Sigmoid colon (tissue), 7 donors: ENCODE results near the gene MARCHF7. TPM values are rescaled to one million over a fixed set of nuclear protein-coding genes. Genes with fewer than 3 reads are reported as not detected.

Source experiments
- DNase-seq: peaks from one replicate; pipeline ENCODE4 v3.0.0-alpha.2; 2019
- H3K27ac ChIP-seq, 4 donors: fragments of 200-600 bp; sonication (generic); one replicate each; pipeline ENCODE4 v1.5.1; 2016 to 2019; ENCODE audit warnings: mild to moderate bottlenecking in 1 of 4
- H3K27me3 ChIP-seq, 3 donors: fragments of 200-600 bp; sonication (generic); one replicate each; pipeline ENCODE4 v1.5.1; 2019; ENCODE audit warnings: mild to moderate bottlenecking in 1 of 3
- H3K36me3 ChIP-seq, 4 donors: fragments of 200-600 bp; sonication (generic); one replicate each; pipeline ENCODE4 v1.5.1; 2016 to 2019
- H3K4me1 ChIP-seq, 4 donors: fragments of 200-600 bp; sonication (generic); one replicate each; pipeline ENCODE4 v1.5.1; 2017 to 2019
- H3K4me3 ChIP-seq, 4 donors: fragments of 200-600 bp; sonication (generic); one replicate each; pipeline ENCODE4 v1.5.1; 2017 to 2019; ENCODE audit warnings: mild to moderate bottlenecking in 2 of 4, moderate library complexity in 1 of 4
- H3K9me3 ChIP-seq, 4 donors: fragments of 200-600 bp in 3 of 4; sonication (generic) in 3 of 4; one replicate each; pipeline versions ENCODE4 v1.5.1 to v1.6.1; 2013 to 2019
- CTCF ChIP-seq, 4 experiments: fragments of 450-650 bp in 3 of 4; fragments of 200-600 bp in 1 of 4; IDR thresholded peaks; one replicate each; pipeline ENCODE4 v1.5.1; 2016 to 2019; ENCODE audit warnings: antibody characterized with exemption in 4 of 4, mild to moderate bottlenecking in 3 of 4, moderate library complexity in 2 of 4
- EP300 ChIP-seq, 4 donors: sonication (generic); formaldehyde crosslinking; IDR thresholded peaks; one replicate each; pipeline ENCODE4 v1.6.1; 2017; ENCODE audit warnings: antibody characterized with exemption in 4 of 4
- POLR2A ChIP-seq, 2 donors: fragments of 450-650 bp; IDR thresholded peaks; one replicate each; pipeline ENCODE4 v1.6.1; 2016; ENCODE audit warnings: antibody characterized with exemption in 2 of 2, mild to moderate bottlenecking in 2 of 2, moderate library complexity in 2 of 2
- POLR2AphosphoS5 ChIP-seq, 4 donors: sonication (generic); formaldehyde crosslinking; IDR thresholded peaks; one replicate each; pipeline ENCODE4 v1.6.1; 2017; ENCODE audit warnings: antibody characterized with exemption in 4 of 4
- WGBS, 2 donors: extraction: QIAGEN DNeasy Blood & Tissue Kit; methylation state at CpG; one replicate each; pipeline ENCODE4 v1.1.7; 2013; 5-methylcytosine and 5-hydroxymethylcytosine counted together
- intact Hi-C: fragments of 100-400 bp; cut with DNase I; formaldehyde crosslinking; loops from one replicate; pipeline ENCODE4 v1.15.1; 2023
- polyA plus RNA-seq, 3 donors: library from polyadenylated mRNA; stranded (reverse); fragments of 200-250 nt; gene quantifications; one replicate each; pipeline ENCODE4 v1.2.3, GENCODE V29; 2013
- total RNA-seq, 4 donors: library from RNA; depleted of rRNA; stranded (reverse); fragments of >200 nt; gene quantifications; one replicate each; pipeline ENCODE4 v1.1.0, GENCODE V29; 2016
- donor health status: healthy with polysubstance abuse.
- donor health status: Bipolar disorder and iron deficiency.
- donor health status: healthy.

The MARCHF7 gene
- total and polyA plus RNA-seq, 7 donors: 21.0 to 112 (median 89.9) TPM

- Histone ChIP-seq H3K4me3 (no peak overlapping the region), H3K27ac (no peak overlapping the region), H3K4me1 (peaks cover 0 to 20% (median 9%) of the 10 kb centered on the region in 4 donors), H3K27me3 (no peaks in the 10 kb centered on the region), H3K9me3 (no peaks in the 10 kb centered on the region), H3K36me3 (peaks cover 0 to 49% (median 9%) of the 10 kb centered on the region in 4 donors)
- DNase-seq: no peak
- intact Hi-C loops: no loop called here
- TF ChIP-seq CTCF (IDR thresholded peaks at IDR 0.05) (no peak), POLR2AphosphoS5 (IDR thresholded peaks at IDR 0.05) (no peak), POLR2A (IDR thresholded peaks at IDR 0.05) (no peak), EP300 (IDR thresholded peaks at IDR 0.05) (no peak)
- 66 to 85% methylated on average over 3 of the region's 3 CpGs for WGBS, 2 donors
These were observed 16.3 kb downstream of the MARCHF7 start for GRCh38 chr2:159728629-159729028.

- H3K36me3 ChIP-seq: peaks cover 4 to 79% (median 16%) of the 10 kb centered on the region in 4 donors
- 94 to 97% methylated on average over 1 of the region's 1 CpG for WGBS, 2 donors
- intact Hi-C loops: no loop called here
These were observed 23.3 kb downstream of the MARCHF7 start for GRCh38 chr2:159735648-159736047.

GRCh38 chr2:159736048-159736447, 23.7 kb downstream of the MARCHF7 start:
- no peak for DNase-seq
- H3K4me1 ChIP-seq: peaks cover 0 to 15% (median 4%) of the 10 kb centered on the region in 4 donors
- 80 to 81% methylated on average over 3 of the region's 3 CpGs for WGBS, 2 donors
- TF ChIP-seq POLR2AphosphoS5 (IDR thresholded peaks at IDR 0.05) (no peak), EP300 (IDR thresholded peaks at IDR 0.05) (no peak), CTCF (IDR thresholded peaks at IDR 0.05) (no peak), POLR2A (IDR thresholded peaks at IDR 0.05) (no peak)
- H3K36me3 ChIP-seq: peaks cover 4 to 75% (median 16%) of the 10 kb centered on the region in 4 donors
- intact Hi-C loops: no loop called here
- no peaks in the 10 kb centered on the region for H3K9me3 ChIP-seq
- H3K27ac ChIP-seq: no peak overlapping the region
- no peaks in the 10 kb centered on the region for H3K27me3 ChIP-seq
- no peak overlapping the region for H3K4me3 ChIP-seq

More at GRCh38 chr2:159735648-159736047, 23.3 kb downstream of the MARCHF7 start:
- Histone ChIP-seq H3K27me3 (no peaks in the 10 kb centered on the region), H3K27ac (no peak overlapping the region), H3K4me1 (peaks cover 0 to 15% (median 4%) of the 10 kb centered on the region in 4 donors), H3K9me3 (no peaks in the 10 kb centered on the region), H3K4me3 (no peak overlapping the region)
- no peak for TF ChIP-seq POLR2A (IDR thresholded peaks at IDR 0.05)
- no peak for DNase-seq

- intact Hi-C loops: no loop called here
- no peak for TF ChIP-seq POLR2AphosphoS5 (IDR thresholded peaks at IDR 0.05)
- no peak for TF ChIP-seq CTCF (IDR thresholded peaks at IDR 0.05)
- TF ChIP-seq EP300 (IDR thresholded peaks at IDR 0.05): no peak
- no peak for TF ChIP-seq POLR2A (IDR thresholded peaks at IDR 0.05)
- Histone ChIP-seq H3K9me3 (no peaks in the 10 kb centered on the region), H3K4me1 (peaks cover 0 to 15% (median 4%) of the 10 kb centered on the region in 4 donors), H3K27ac (no peak overlapping the region), H3K36me3 (peaks cover 4 to 62% (median 13%) of the 10 kb centered on the region in 4 donors), H3K4me3 (no peak overlapping the region), H3K27me3 (no peaks in the 10 kb centered on the region)
- no peak for DNase-seq
- WGBS, 2 donors: 98% methylated on average over 1 of the region's 1 CpG
These were observed 25.1 kb downstream of the MARCHF7 start for GRCh38 chr2:159737292-159737916.

GRCh38 chr2:159737917-159738296, 25.6 kb downstream of the MARCHF7 start:
- no peak for TF ChIP-seq POLR2AphosphoS5 (IDR thresholded peaks at IDR 0.05)
- no peak for TF ChIP-seq CTCF (IDR thresholded peaks at IDR 0.05)
- TF ChIP-seq POLR2A (IDR thresholded peaks at IDR 0.05): no peak
- TF ChIP-seq EP300 (IDR thresholded peaks at IDR 0.05): no peak
- H3K9me3 ChIP-seq: no peaks in the 10 kb centered on the region
- WGBS, 2 donors: 96 to 98% methylated on average over 11 of the region's 11 CpGs
- H3K27ac ChIP-seq: no peak overlapping the region
- peaks cover 0 to 15% (median 4%) of the 10 kb centered on the region in 4 donors for H3K4me1 ChIP-seq
- no peaks in the 10 kb centered on the region for H3K27me3 ChIP-seq
- intact Hi-C loops: no loop called here
- no peak for DNase-seq
- no peak overlapping the region for H3K4me3 ChIP-seq
- peaks cover 4 to 57% (median 12%) of the 10 kb centered on the region in 4 donors for H3K36me3 ChIP-seq
